HG03432 (cell line): Measurements from ENCODE around the gene SORCS1.

Source experiments
- ATAC-seq: cut with Tn5 transposase; IDR thresholded peaks from one replicate; pipeline ENCODE4 v1.9.1; 2021; ENCODE audit warnings: mild to moderate bottlenecking, moderate library complexity; ENCODE audit not compliant: unreplicated experiment

Gene SORCS1

GRCh38 chr10:106559442-106559841 lies 605.1 kb downstream of the SORCS1 start:
- ATAC-seq = no peak

DNA sequence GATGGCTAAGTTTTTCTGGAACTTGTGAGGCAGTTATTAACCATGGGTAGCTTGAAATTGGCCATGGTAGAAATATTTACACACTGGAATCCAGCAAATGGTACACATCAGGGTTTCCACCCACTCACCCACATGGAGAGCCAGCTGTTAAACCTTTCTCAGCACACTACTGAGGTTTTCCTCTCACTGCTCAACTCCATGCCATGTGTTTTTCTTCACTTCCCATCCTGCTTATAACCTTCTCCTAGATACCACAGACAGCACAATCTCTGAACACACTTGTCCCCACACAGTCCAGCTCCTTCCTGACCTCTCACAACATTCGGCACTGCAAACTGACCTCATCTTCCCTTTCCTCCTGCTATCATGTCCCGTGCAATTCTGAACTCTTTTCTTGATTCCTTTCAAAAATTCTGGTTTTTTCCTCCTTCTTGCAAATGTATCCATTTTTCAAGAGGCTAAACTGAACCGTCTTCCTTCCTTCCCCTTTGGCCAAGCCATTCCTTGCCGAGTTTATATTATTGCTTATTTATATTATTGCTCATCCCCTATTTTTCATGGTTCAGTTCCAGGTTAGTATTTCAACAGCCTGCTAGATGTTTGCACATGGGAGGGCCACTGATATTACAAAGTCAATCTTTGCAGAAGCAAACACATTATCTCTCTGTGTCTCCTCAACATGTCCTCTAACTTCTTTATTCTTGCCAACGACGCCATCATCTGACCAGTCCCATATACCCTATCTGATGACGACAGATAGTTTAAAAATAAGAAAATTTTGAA lies 606.4 kb downstream of the SORCS1 start:
- ATAC-seq = no peak

- ATAC-seq = no peak
These were observed 607.5 kb downstream of the SORCS1 start for GRCh38 chr10:106557053-106557452.

DNA sequence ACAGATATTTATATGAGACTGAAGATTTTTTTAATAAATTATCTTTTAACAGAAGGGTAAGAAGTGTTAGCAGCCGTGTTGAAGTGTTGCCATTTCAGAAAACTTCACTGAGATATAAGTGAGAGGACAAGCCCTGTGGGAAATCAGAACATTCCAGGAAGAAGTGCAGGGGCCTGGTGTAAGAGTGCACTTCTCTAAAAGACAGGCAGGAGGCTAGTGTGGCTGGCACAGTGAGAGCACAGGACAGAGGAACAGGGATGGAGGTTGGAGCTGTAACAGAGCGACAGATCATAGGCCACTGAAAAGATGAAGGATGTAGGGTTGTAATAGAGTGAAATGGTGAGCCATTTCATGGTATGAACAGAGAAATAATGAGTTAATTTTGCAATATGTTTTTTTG lies 608.9 kb downstream of the SORCS1 start:
- no peak for ATAC-seq

DNA sequence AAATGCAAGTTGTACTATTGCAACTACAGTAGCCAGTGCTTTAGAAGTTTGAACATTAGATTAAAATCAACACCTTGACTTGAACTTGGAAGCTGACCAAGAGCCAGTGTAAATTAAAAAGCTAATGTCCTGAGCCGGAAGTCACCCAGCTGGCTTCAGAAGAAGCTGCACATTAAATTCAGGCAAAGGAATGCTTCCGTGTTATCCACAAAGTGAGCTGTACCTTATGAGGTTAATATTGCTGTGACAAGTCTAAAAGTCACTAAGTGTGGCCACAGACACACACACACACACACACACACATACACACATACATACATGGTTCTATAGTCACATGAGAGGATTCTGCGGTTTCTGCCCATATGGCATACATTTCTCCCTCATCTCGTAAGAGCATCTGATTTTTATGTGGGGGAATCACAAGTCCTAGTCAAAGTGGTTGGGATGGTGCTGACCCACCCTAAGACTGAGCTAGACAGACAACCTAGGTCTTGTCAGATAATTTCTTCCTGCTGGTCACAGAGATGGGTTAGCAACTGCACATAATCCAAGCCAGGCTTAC lies 612.9 kb downstream of the SORCS1 start:
- no peak for ATAC-seq

- ATAC-seq = no peak
These were observed 615.7 kb downstream of the SORCS1 start for GRCh38 chr10:106548832-106549231.

GRCh38 chr10:106547047-106547635 lies 617.4 kb downstream of the SORCS1 start:
- no peak for ATAC-seq

- ATAC-seq = no peak
These were observed 622.0 kb downstream of the SORCS1 start for GRCh38 chr10:106542461-106542860.

GRCh38 chr10:106540645-106541044 lies 623.9 kb downstream of the SORCS1 start:
- ATAC-seq = no peak

DNA sequence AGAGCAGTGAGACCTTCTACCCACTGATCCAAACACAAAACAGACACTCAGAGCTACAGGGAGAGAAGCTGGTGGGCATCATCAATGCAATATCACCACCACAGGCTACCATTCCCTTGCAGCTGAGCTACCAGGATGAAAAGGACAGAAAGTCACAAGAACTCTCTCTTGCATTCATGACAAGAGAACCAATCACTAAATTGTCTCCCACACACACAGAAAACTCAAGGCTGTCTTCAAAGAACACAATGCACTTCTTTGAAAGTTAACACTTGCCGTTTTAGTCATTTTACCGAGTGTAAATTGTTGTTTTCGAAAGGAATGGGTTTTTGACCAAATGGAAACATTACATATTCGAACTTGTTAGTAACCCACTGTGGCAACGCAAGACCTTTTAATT lies 626.6 kb downstream of the SORCS1 start:
- no peak for ATAC-seq

GRCh38 chr10:106535304-106535953 lies 629.1 kb downstream of the SORCS1 start:
- no peak for ATAC-seq

GRCh38 chr10:106534441-106534840 lies 630.1 kb downstream of the SORCS1 start:
- no peak for ATAC-seq

- no peak for ATAC-seq
These were observed 635.8 kb downstream of the SORCS1 start for GRCh38 chr10:106528702-106529101.

- ATAC-seq = no peak
These were observed 638.7 kb downstream of the SORCS1 start for GRCh38 chr10:106525835-106526234.
